IPS-20b (cell line): ENCODE measurements around the gene C19orf18.
"Not testable (repeated sequence)": the region's sequence is repeated elsewhere in the genome, so short reads cannot be mapped to it uniquely, and the experiment has no call there.

Experiments
- H3K27ac ChIP-seq: one replicate; pipeline ENCODE4 v1.5.1; 2013; ENCODE audit warnings: low read length
- H3K27me3 ChIP-seq: 2 replicates; pipeline ENCODE4 v1.6.1; 2013; ENCODE audit warnings: mild to moderate bottlenecking, low read length, inconsistent platforms; ENCODE audit not compliant: insufficient read depth
- H3K36me3 ChIP-seq: 2 replicates; pipeline ENCODE4 v1.6.1; 2013; ENCODE audit warnings: low read depth, mild to moderate bottlenecking, inconsistent platforms, low read length, moderate library complexity; ENCODE audit not compliant: insufficient read depth
- H3K4me1 ChIP-seq: 2 replicates; pipeline ENCODE4 v1.6.1; 2013; ENCODE audit warnings: mild to moderate bottlenecking, control low read depth, inconsistent platforms, low read length, moderate library complexity; ENCODE audit not compliant: insufficient read depth
- H3K4me3 ChIP-seq: 2 replicates; pipeline ENCODE4 v1.5.1; 2013; ENCODE audit warnings: mild to moderate bottlenecking, low read length, inconsistent platforms
- H3K9ac ChIP-seq: 2 replicates; pipeline ENCODE4 v1.6.1; 2013; ENCODE audit warnings: low read depth, mild to moderate bottlenecking, inconsistent platforms, low read length, moderate library complexity
- H3K9me3 ChIP-seq: 2 replicates; pipeline ENCODE4 v1.6.1; 2013; ENCODE audit warnings: mild to moderate bottlenecking, low read depth, low read length, inconsistent platforms; ENCODE audit not compliant: insufficient read depth

The C19orf18 gene

GRCh38 chr19:57947088-57947418 is 27.3 kb downstream of the C19orf18 start:
- H3K36me3 ChIP-seq = peaks cover 20% of the 10 kb centered on the region
- H3K4me1 ChIP-seq = peaks cover 5% of the 10 kb centered on the region
- no peaks in the 10 kb centered on the region for H3K27me3 ChIP-seq
- peaks cover 37% of the 10 kb centered on the region for H3K9me3 ChIP-seq
- peak overlapping the region; percentile 82 for H3K9ac ChIP-seq
- peak overlapping the region; percentile 88 for H3K4me3 ChIP-seq
- H3K27ac ChIP-seq = peak overlapping the region; percentile 37

GRCh38 chr19:57946316-57946715 is 28.0 kb downstream of the C19orf18 start:
- Histone ChIP-seq H3K27me3 (no peaks in the 10 kb centered on the region), H3K27ac (no peak overlapping the region), H3K9ac (peak overlapping the region; percentile 82; the same call in 1 of the 2 replicates), H3K4me3 (peak overlapping the region; percentile 88), H3K9me3 (peaks cover 37% of the 10 kb centered on the region), H3K36me3 (peaks cover 27% of the 10 kb centered on the region), H3K4me1 (peaks cover 5% of the 10 kb centered on the region)

GRCh38 chr19:57941593-57941992 is 32.7 kb downstream of the C19orf18 start:
- Histone ChIP-seq H3K4me3 (no peak overlapping the region), H3K27ac (no peak overlapping the region), H3K9me3 (peaks cover 15% of the 10 kb centered on the region), H3K36me3 (peaks cover 34% of the 10 kb centered on the region), H3K4me1 (peaks cover 4% of the 10 kb centered on the region), H3K27me3 (no peaks in the 10 kb centered on the region), H3K9ac (no peak overlapping the region)

GRCh38 chr19:57935731-57936130 is 38.6 kb downstream of the C19orf18 start:
- Histone ChIP-seq H3K9me3 (peaks cover 18% of the 10 kb centered on the region), H3K27me3 (no peaks in the 10 kb centered on the region), H3K4me3 (peak overlapping the region; percentile 84; the same call in 1 of the 2 replicates), H3K27ac (no peak overlapping the region), H3K4me1 (no peaks in the 10 kb centered on the region), H3K36me3 (peaks cover 29% of the 10 kb centered on the region), H3K9ac (0 out of 2 replicates have a peak overlapping the region, but pooled peaks have one; percentile 16)

GRCh38 chr19:57934820-57935665 is 39.3 kb downstream of the C19orf18 start, which contains the start of gene ZNF418:
ZNF418 (minus strand) TSS chr19:57935402; CDS start chr19:57933822, 1,580 bp downstream.
- no peaks in the 10 kb centered on the region for H3K27me3 ChIP-seq
- H3K36me3 ChIP-seq = peaks cover 33% of the 10 kb centered on the region
- peak within 1 kb of the TSS; percentile 94 for H3K9ac ChIP-seq
- H3K4me3 ChIP-seq = peak within 1 kb of the TSS; percentile 84
- H3K27ac ChIP-seq = peak within 1 kb of the TSS; percentile 35
- no peaks in the 10 kb centered on the region for H3K4me1 ChIP-seq
- H3K9me3 ChIP-seq = peaks cover 23% of the 10 kb centered on the region

- Histone ChIP-seq H3K27me3 (no peaks in the 10 kb centered on the region), H3K36me3 (peaks cover 83% of the 10 kb centered on the region), H3K4me1 (no peaks in the 10 kb centered on the region), H3K9me3 (peaks cover 65% of the 10 kb centered on the region), H3K9ac (no peak overlapping the region), H3K4me3 (peak overlapping the region; percentile 14; the same call in 1 of the 2 replicates), H3K27ac (no peak overlapping the region)
These were observed 46.7 kb downstream of the C19orf18 start for GRCh38 chr19:57927587-57927986.

- peak within 1 kb of the TSS; percentile 99 for H3K4me3 ChIP-seq
- not testable (repeated sequence) for H3K9me3 ChIP-seq, H3K27me3 ChIP-seq, H3K27ac ChIP-seq, H3K4me1 ChIP-seq
- peaks cover 57% of the 10 kb centered on the region for H3K36me3 ChIP-seq
- peak within 1 kb of the TSS; percentile 93 for H3K9ac ChIP-seq
These were observed 58.0 kb downstream of the C19orf18 start, which contains the start of gene ZNF417 for GRCh38 chr19:57916168-57916995. ZNF417 (minus strand) TSS chr19:57916592; CDS start chr19:57916411, 181 bp downstream.

- peaks cover 8% of the 10 kb centered on the region; the same call in 1 of the 2 replicates for H3K4me1 ChIP-seq
- no peak overlapping the region for H3K4me3 ChIP-seq
- H3K9me3 ChIP-seq = no peaks in the 10 kb centered on the region
- no peaks in the 10 kb centered on the region for H3K27me3 ChIP-seq
- no peak overlapping the region for H3K9ac ChIP-seq
- H3K27ac ChIP-seq = no peak overlapping the region
- peaks cover 48% of the 10 kb centered on the region for H3K36me3 ChIP-seq
These were observed 59.8 kb downstream of the C19orf18 start for GRCh38 chr19:57914531-57914930.
